Osteoblast (primary cell): ENCODE data around the gene ALX3. TPM values are rescaled to one million over a fixed set of nuclear protein-coding genes. Genes with fewer than 3 reads are reported as not detected.
"Not testable (repeated sequence)": the region's sequence is repeated elsewhere in the genome, so short reads cannot be mapped to it uniquely, and the experiment has no call there.

Source experiments
- DNase-seq: peaks from one replicate; pipeline ENCODE4 v3.0.0; 2011; ENCODE audit warnings: low spot score, mixed read lengths; ENCODE audit not compliant: insufficient read length; ENCODE audit errors: missing footprints
- H2AFZ ChIP-seq: 2 replicates; pipeline ENCODE4 v1.6.0; 2011; ENCODE audit warnings: mild to moderate bottlenecking, low read length
- H3K27ac ChIP-seq: 2 replicates; pipeline ENCODE4 v1.5.1; 2011; ENCODE audit warnings: mild to moderate bottlenecking, low read depth, low read length, moderate library complexity
- H3K27me3 ChIP-seq: 2 replicates; pipeline ENCODE4 v1.6.0; 2012; ENCODE audit warnings: mild to moderate bottlenecking, control low read depth, inconsistent platforms, low read length, moderate library complexity; ENCODE audit not compliant: insufficient read depth
- H3K36me3 ChIP-seq: 2 replicates; pipeline ENCODE4 v1.5.1; 2011; ENCODE audit warnings: mild to moderate bottlenecking, low read length, control low read depth, moderate library complexity; ENCODE audit not compliant: insufficient read depth
- H3K4me1 ChIP-seq: 2 replicates; pipeline ENCODE4 v1.5.1; 2011; ENCODE audit warnings: mild to moderate bottlenecking, low read length, control low read depth, moderate library complexity; ENCODE audit not compliant: insufficient read depth
- H3K4me2 ChIP-seq: 2 replicates; pipeline ENCODE4 v1.6.0; 2011; ENCODE audit warnings: mild to moderate bottlenecking, low read length; ENCODE audit not compliant: insufficient read depth
- H3K4me3 ChIP-seq: fragments of 200-600 bp; sonication (generic); 3 replicates; pipeline ENCODE4 v1.5.1; 2012; ENCODE audit warnings: mild to moderate bottlenecking, low read length, inconsistent platforms; ENCODE audit not compliant: insufficient read depth
- H3K79me2 ChIP-seq: 2 replicates; pipeline ENCODE4 v1.6.0; 2012; ENCODE audit warnings: mild to moderate bottlenecking, low read length, control low read depth, inconsistent platforms; ENCODE audit not compliant: insufficient read depth
- H3K9me3 ChIP-seq: 2 replicates; pipeline ENCODE4 v1.5.1; 2011; ENCODE audit warnings: low read depth, low read length, control low read depth
- H4K20me1 ChIP-seq: 2 replicates; pipeline ENCODE4 v1.6.0; 2012; ENCODE audit warnings: mild to moderate bottlenecking, low read length, control low read depth; ENCODE audit not compliant: insufficient read depth
- total RNA-seq: library from RNA; depleted of rRNA; stranded (reverse); fragments of >200 nt; gene quantifications from 2 replicates; pipeline ENCODE4 v1.2.3, GENCODE V29; 2012
- TF ChIP-seq, protein P1 (sequence below): IDR thresholded peaks from 2 replicates; pipeline ENCODE4 v1.5.1; 2011; ENCODE audit warnings: mild to moderate bottlenecking, low read depth, low read length, moderate library complexity; ENCODE audit errors: extremely low read depth

The ALX3 gene
- total RNA-seq, 1 donor = not detected

DNA sequence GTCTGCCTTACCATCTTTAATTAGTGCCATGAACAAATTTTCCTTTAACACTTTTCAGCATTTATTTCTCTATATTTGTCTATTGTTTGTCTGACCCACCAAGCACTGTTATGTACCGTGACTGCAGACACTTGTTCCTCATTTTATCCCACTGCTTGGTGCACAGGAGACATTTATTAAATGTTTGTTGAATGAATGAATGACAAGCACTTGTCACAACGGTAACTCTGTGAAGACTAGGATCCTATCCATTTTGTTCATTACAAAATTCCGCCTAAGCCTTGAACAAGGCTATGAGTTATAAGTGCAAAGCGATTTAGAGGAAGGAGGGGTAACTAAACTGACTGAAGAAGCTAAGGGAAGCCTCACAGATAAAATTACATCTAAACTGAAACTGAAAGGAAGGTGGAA lies 36.4 kb downstream of the ALX3 start:
- TF ChIP-seq, protein P1, sequence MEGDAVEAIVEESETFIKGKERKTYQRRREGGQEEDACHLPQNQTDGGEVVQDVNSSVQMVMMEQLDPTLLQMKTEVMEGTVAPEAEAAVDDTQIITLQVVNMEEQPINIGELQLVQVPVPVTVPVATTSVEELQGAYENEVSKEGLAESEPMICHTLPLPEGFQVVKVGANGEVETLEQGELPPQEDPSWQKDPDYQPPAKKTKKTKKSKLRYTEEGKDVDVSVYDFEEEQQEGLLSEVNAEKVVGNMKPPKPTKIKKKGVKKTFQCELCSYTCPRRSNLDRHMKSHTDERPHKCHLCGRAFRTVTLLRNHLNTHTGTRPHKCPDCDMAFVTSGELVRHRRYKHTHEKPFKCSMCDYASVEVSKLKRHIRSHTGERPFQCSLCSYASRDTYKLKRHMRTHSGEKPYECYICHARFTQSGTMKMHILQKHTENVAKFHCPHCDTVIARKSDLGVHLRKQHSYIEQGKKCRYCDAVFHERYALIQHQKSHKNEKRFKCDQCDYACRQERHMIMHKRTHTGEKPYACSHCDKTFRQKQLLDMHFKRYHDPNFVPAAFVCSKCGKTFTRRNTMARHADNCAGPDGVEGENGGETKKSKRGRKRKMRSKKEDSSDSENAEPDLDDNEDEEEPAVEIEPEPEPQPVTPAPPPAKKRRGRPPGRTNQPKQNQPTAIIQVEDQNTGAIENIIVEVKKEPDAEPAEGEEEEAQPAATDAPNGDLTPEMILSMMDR = no peak
- H3K27ac ChIP-seq = peak overlapping the region; percentile 21
- peak overlapping the region; percentile 80 for H2AFZ ChIP-seq
- H3K4me2 ChIP-seq = peak overlapping the region; percentile 97
- H4K20me1 ChIP-seq = peaks cover 22% of the 10 kb centered on the region
- H3K4me3 ChIP-seq = peak overlapping the region; percentile 90
- H3K79me2 ChIP-seq = peaks cover 36% of the 10 kb centered on the region
- H3K4me1 ChIP-seq = peaks cover 19% of the 10 kb centered on the region
- no peak for DNase-seq
- H3K36me3 ChIP-seq = peaks cover 20% of the 10 kb centered on the region
- H3K27me3 ChIP-seq = no peaks in the 10 kb centered on the region
- H3K9me3 ChIP-seq = no peaks in the 10 kb centered on the region

DNA sequence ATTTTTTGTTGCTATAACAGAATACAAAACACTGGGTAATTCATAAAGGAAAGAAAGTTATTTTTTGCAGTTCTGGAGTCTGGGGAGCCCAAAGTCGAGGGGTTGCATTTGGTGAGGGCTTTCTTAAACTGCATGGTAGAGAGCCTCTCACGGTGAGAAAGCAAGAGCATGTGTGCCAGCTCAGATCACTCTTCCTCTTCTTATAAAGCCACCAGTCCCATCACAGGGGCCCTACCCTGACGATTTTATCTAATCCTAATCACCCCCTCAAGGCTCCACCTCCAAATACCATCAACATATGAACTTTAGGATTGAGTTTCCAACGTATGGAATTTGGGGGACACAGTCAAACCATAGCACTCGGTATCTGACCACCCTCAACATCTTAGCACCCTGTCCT lies 37.1 kb downstream of the ALX3 start:
- Histone ChIP-seq H4K20me1 (peaks cover 19% of the 10 kb centered on the region), H3K27ac (no peak overlapping the region), H2AFZ (peak overlapping the region; percentile 80), H3K9me3 (no peaks in the 10 kb centered on the region), H3K4me1 (peaks cover 19% of the 10 kb centered on the region), H3K4me2 (peak overlapping the region; percentile 97), H3K79me2 (peaks cover 33% of the 10 kb centered on the region), H3K4me3 (no peak overlapping the region), H3K27me3 (no peaks in the 10 kb centered on the region), H3K36me3 (peaks cover 13% of the 10 kb centered on the region)
- TF ChIP-seq, protein P1 = no peak
- DNase-seq = no peak

DNA sequence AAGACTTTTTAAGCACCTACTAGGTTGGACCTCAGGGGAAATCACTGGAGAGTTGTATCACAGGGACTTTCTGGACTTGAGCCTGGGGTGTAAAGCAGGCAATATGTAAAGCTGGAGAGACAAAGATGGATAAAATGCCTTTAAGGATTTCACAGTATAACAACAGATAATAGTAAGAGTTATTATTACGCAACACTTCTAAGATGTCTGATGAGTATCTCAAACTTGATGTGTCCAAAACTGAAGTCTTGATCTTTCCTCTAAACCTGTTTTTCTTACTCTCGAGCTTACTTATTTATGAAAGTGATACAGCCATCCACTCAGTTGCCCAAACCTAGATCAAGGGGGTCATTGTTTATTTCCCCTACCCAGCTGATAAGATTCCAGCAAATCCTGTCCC lies 38.1 kb downstream of the ALX3 start:
- TF ChIP-seq, protein P1 = no peak
- DNase-seq = no peak
- Histone ChIP-seq H3K27ac (no peak overlapping the region), H3K4me1 (peaks cover 19% of the 10 kb centered on the region), H4K20me1 (peaks cover 11% of the 10 kb centered on the region), H3K27me3 (no peaks in the 10 kb centered on the region), H3K4me3 (no peak overlapping the region), H2AFZ (no peak overlapping the region), H3K36me3 (peaks cover 4% of the 10 kb centered on the region), H3K4me2 (no peak overlapping the region), H3K79me2 (peaks cover 24% of the 10 kb centered on the region), H3K9me3 (no peaks in the 10 kb centered on the region)

DNA sequence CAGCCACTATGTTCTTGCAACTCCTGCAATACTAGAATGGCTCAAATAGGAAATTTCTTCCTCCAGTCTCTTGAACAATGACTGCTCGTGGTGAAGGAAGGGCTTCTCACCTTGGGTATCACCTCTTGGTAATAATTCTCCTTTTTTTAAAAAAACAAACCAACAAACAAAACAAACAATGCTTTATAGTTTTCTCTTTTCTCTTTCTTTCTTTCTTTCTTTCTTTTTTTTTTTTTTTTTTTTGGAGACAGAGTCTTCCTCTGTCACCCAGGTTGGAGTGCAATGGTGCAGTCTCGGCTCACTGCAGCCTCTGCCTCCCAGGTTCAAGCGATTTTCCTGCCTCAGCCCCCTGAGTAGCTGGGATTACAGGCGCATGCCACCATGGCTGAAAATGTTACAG lies 39.8 kb downstream of the ALX3 start:
- H3K9me3 ChIP-seq, H4K20me1 ChIP-seq, H3K36me3 ChIP-seq, DNase-seq, H3K27me3 ChIP-seq, H3K79me2 ChIP-seq: not testable (repeated sequence)
- Histone ChIP-seq H3K4me1 (peaks cover 16% of the 10 kb centered on the region), H3K4me3 (peak overlapping the region; percentile 15), H2AFZ (peak overlapping the region; percentile 75), H3K27ac (peak overlapping the region; percentile 12), H3K4me2 (peak overlapping the region; percentile 73)

DNA sequence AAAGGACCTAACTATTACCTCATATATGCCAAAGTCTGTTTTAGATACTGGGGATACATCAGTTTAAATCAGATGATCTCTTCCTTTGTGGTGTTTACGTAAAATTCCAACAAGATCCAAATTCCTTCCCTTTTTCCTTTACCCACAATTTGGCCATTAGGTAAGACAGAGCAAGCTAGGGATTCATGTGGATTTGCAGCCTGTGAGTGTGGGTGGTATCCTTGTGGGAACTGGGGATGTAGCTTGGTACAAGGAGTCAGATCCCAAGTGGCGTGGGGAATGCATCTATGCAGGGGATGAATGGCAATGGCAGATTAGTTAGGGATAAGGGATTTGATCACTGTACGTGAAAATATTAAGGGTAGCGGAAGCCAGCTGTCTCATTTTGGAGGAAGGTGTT lies 45.9 kb downstream of the ALX3 start:
- TF ChIP-seq, protein P1 = no peak
- Histone ChIP-seq H3K9me3 (no peaks in the 10 kb centered on the region), H3K36me3 (peaks cover 55% of the 10 kb centered on the region)

More for the DNA sequence above, 45.9 kb downstream of the ALX3 start:
- no peak overlapping the region for H3K27ac ChIP-seq
- H2AFZ ChIP-seq = no peak overlapping the region
- no peak overlapping the region for H3K4me2 ChIP-seq
- DNase-seq = peak; percentile 48
- no peaks in the 10 kb centered on the region for H3K79me2 ChIP-seq
- H3K4me1 ChIP-seq = peaks cover 11% of the 10 kb centered on the region
- no peak overlapping the region for H3K4me3 ChIP-seq
- H3K27me3 ChIP-seq = no peaks in the 10 kb centered on the region
- H4K20me1 ChIP-seq = no peaks in the 10 kb centered on the region
